ENCODE data around the gene NBEAL2. TPM values are rescaled to one million over a fixed set of nuclear protein-coding genes. Genes with fewer than 3 reads are reported as not detected.

The NBEAL2 gene
- total and polyA plus RNA-seq, 7 donors, result 5.4 to 13.0 (median 7.4) TPM

DNA sequence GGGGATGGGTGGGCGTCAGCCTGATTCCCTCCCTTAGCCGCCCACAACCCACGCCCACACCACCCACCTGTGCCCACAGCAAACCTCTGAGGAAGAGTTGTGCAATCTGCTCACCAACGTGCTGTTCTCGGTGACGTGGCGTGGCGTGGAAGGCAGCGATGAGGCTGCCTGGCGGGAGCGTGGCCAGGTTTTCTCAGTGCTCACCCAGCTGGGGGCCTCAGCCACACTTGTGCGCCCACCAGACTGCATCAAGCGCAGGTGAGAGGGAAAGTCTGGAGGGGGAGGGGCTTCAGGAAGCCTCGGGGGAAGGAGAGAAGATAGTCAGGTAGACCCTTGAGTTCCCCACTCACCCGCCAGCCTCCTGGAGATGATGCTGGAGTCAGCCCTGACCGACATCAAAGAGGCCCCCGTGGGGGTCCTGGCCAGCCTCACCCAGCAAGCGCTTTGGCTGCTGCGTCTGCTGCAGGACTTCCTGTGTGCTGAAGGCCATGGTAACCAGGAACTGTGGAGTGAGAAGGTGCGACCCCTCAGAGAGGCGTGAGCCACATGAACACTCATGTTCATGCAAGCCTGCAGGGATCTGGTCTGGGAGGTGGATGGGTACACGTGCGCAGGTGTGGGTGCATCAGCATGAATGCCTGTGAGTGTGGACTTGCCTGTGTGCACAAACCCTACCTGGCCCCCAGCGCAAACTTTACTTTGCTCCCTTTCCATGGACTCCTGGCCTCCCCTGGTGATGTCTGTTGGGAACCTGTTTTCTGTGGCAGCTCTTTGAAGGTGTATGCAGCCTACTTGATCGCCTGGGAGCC lies 21.7 kb downstream of the NBEAL2 start:
- peak; percentile 9 to 44 for DNase-seq
- no peak for ATAC-seq
- intact Hi-C loops (cut with DNase I), result no loop called here
- Histone ChIP-seq H3K27me3 (ENCODE audit: insufficient read depth in 3 of 3, low read length in 2 of 3) (no peaks in the 10 kb centered on the region), H3K27ac (no peak overlapping the region), H3K4me1 (no peaks in the 10 kb centered on the region), H3K4me3 (no peak overlapping the region), H3K36me3 (ENCODE audit: insufficient read depth in 1 of 2, low read depth in 1 of 2) (peaks cover 0 to 57% of the 10 kb centered on the region in 2 donors), H3K9me3 (no peaks in the 10 kb centered on the region)
- TF ChIP-seq, protein P1, sequence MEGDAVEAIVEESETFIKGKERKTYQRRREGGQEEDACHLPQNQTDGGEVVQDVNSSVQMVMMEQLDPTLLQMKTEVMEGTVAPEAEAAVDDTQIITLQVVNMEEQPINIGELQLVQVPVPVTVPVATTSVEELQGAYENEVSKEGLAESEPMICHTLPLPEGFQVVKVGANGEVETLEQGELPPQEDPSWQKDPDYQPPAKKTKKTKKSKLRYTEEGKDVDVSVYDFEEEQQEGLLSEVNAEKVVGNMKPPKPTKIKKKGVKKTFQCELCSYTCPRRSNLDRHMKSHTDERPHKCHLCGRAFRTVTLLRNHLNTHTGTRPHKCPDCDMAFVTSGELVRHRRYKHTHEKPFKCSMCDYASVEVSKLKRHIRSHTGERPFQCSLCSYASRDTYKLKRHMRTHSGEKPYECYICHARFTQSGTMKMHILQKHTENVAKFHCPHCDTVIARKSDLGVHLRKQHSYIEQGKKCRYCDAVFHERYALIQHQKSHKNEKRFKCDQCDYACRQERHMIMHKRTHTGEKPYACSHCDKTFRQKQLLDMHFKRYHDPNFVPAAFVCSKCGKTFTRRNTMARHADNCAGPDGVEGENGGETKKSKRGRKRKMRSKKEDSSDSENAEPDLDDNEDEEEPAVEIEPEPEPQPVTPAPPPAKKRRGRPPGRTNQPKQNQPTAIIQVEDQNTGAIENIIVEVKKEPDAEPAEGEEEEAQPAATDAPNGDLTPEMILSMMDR (IDR thresholded peaks at IDR 0.05), result no peak
- WGBS, 3 donors, result 92 to 97% (median 92%) methylated on average over 24 to 25 of the region's 25 CpGs

DNA sequence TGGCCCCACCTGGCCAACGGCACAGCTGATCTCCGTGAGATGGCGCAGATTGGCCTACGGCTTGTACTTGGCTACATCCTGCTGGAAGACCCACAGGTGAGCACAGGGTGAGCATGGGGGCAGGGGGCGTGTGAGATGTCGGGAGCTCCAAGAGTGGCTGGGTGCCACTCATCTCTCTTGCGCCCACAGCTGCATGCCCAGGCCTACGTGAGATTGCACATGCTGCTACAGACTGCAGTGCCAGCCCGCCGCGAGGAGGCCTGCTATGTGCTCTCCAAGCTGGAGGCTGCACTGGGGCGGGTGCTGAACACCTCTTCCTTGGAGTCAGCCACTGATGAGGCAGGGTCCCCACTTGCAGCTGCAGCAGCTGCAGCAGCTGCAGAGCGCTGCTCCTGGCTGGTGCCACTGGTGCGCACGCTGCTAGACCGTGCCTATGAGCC lies 22.3 kb downstream of the NBEAL2 start:
- Histone ChIP-seq H3K4me1 (no peaks in the 10 kb centered on the region), H3K27me3 (ENCODE audit: insufficient read depth in 3 of 3, low read length in 2 of 3) (no peaks in the 10 kb centered on the region), H3K4me3 (no peak overlapping the region), H3K36me3 (ENCODE audit: insufficient read depth in 1 of 2, low read depth in 1 of 2) (peaks cover 0 to 61% of the 10 kb centered on the region in 2 donors), H3K9me3 (no peaks in the 10 kb centered on the region), H3K27ac (no peak overlapping the region)
- ATAC-seq (no peak), DNase-seq (peak; percentile 6 to 45)
- TF ChIP-seq, protein P1 (IDR thresholded peaks at IDR 0.05), result no peak
- intact Hi-C loops (cut with DNase I), result no loop called here
- WGBS, 3 donors, result 89 to 98% (median 95%) methylated on average over 16 of the region's 16 CpGs

DNA sequence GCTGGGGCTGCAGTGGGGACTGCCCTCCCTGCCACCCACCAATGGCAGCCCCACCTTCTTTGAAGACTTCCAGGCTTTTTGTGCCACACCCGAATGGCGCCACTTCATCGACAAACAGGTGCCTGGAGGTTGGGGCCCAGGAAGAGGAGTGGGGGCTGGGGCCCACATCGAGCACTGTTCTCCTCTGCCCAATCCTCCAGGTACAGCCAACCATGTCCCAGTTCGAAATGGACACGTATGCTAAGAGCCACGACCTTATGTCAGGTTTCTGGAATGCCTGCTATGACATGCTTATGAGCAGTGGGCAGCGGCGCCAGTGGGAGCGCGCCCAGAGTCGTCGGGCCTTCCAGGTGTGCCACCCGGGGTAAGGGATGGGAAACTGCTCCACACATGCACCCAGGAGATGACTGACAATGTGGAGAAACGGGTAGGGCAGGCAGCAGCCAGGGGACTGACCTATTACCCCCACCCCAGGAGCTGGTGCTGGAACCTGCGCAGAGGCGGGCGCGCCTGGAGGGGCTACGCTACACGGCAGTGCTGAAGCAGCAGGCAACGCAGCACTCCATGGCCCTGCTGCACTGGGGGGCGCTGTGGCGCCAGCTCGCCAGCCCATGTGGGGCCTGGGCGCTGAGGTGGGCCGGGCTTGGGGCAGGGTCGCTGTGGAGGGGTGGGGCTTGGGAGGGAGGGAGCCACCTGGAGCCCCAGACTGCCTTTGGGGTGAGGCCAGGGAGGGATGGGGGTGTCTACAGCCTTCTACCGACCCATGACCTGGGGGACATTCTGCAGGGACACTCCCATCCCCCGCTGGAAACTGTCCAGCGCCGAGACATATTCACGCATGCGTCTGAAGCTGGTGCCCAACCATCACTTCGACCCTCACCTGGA lies 22.9 kb downstream of the NBEAL2 start:
- H3K27me3 ChIP-seq (ENCODE audit: insufficient read depth in 3 of 3, low read length in 2 of 3), result no peaks in the 10 kb centered on the region
- TF ChIP-seq, protein P1 (IDR thresholded peaks at IDR 0.05), result no peak
- no peaks in the 10 kb centered on the region for H3K4me1 ChIP-seq
- H3K36me3 ChIP-seq (ENCODE audit: insufficient read depth in 1 of 2, low read depth in 1 of 2), result peaks cover 0 to 61% of the 10 kb centered on the region in 2 donors
- ATAC-seq (no peak), DNase-seq (peak; percentile 12 to 54)
- WGBS, 3 donors, result 80 to 83% (median 80%) methylated on average over 25 to 35 of the region's 35 CpGs
- no peak overlapping the region for H3K27ac ChIP-seq
- H3K4me3 ChIP-seq, result no peak overlapping the region
- H3K9me3 ChIP-seq, result no peaks in the 10 kb centered on the region
- intact Hi-C loops (cut with DNase I), result no loop called here

GRCh38 chr3:47003056-47003410 lies 23.6 kb downstream of the NBEAL2 start:
- Histone ChIP-seq H3K27me3 (ENCODE audit: insufficient read depth in 3 of 3, low read length in 2 of 3) (no peaks in the 10 kb centered on the region), H3K36me3 (ENCODE audit: insufficient read depth in 1 of 2, low read depth in 1 of 2) (peaks cover 0 to 61% of the 10 kb centered on the region in 2 donors), H3K4me1 (no peaks in the 10 kb centered on the region), H3K27ac (no peak overlapping the region), H3K4me3 (no peak overlapping the region), H3K9me3 (no peaks in the 10 kb centered on the region)
- intact Hi-C loops (cut with DNase I), result no loop called here
- ATAC-seq, result no peak
- 81 to 89% (median 85%) methylated on average over 10 of the region's 10 CpGs for WGBS, 3 donors
- DNase-seq, result peak in 1 of 2 donors; percentile 6
- TF ChIP-seq, protein P1 (IDR thresholded peaks at IDR 0.05), result no peak

All from psoas muscle (tissue), 8 donors.